NCI-H146 (cell line): Measurements from ENCODE around the gene PKD1.
A peak's percentile ranks its signal among the peaks of the same experiment; 100 is the strongest.

Experiments
- DNase-seq: peaks from one replicate; lab custom pipeline; 2025; lab: John Stamatoyannopoulos, UW

PKD1 gene

GRCh38 chr16:2135770-2136490 is at the start of gene PKD1:
TSS of gene PKD1 (minus strand) at chr16:2135898. CDS start at chr16:2135689, 209 bp downstream.
- DNase-seq = peak; percentile 92

GRCh38 chr16:2184962-2185361 is 49.3 kb upstream of the PKD1 start:
- no peak for DNase-seq

- no peak for DNase-seq
Observed at GRCh38 chr16:2184346-2184745, 48.6 kb upstream of the PKD1 start.

GRCh38 chr16:2183671-2184070 is 48.0 kb upstream of the PKD1 start:
- DNase-seq = no peak

GRCh38 chr16:2181952-2182351 is 46.3 kb upstream of the PKD1 start:
- DNase-seq = no peak

- no peak for DNase-seq
Observed at GRCh38 chr16:2180962-2181923, 45.5 kb upstream of the PKD1 start.

GRCh38 chr16:2180461-2180860 is 44.8 kb upstream of the PKD1 start:
- no peak for DNase-seq

GRCh38 chr16:2179576-2179975 is 43.9 kb upstream of the PKD1 start:
- DNase-seq = no peak

- DNase-seq = no peak
Observed at GRCh38 chr16:2179107-2179501, 43.4 kb upstream of the PKD1 start.

- peak; percentile 72 for DNase-seq
Observed at GRCh38 chr16:2178321-2179106, 42.8 kb upstream of the PKD1 start.

- DNase-seq = no peak
Observed at GRCh38 chr16:2177561-2177960, 41.9 kb upstream of the PKD1 start.

GRCh38 chr16:2177101-2177500 is 41.4 kb upstream of the PKD1 start:
- DNase-seq = no peak

GRCh38 chr16:2176047-2176446 is 40.3 kb upstream of the PKD1 start:
- DNase-seq = no peak

GRCh38 chr16:2175454-2175853 is 39.8 kb upstream of the PKD1 start:
- no peak for DNase-seq

- no peak for DNase-seq
Observed at GRCh38 chr16:2174396-2175131, 38.9 kb upstream of the PKD1 start.

GRCh38 chr16:2173916-2174315 is 38.2 kb upstream of the PKD1 start:
- no peak for DNase-seq

GRCh38 chr16:2173366-2173765 is 37.7 kb upstream of the PKD1 start:
- DNase-seq = no peak

GRCh38 chr16:2172688-2173335 is 37.1 kb upstream of the PKD1 start:
- no peak for DNase-seq

GRCh38 chr16:2171601-2172178 is 36.0 kb upstream of the PKD1 start:
- DNase-seq = no peak

GRCh38 chr16:2170587-2171435 is 35.1 kb upstream of the PKD1 start:
- DNase-seq = no peak
